ENCODE data around the gene FAM83G.

DNA sequence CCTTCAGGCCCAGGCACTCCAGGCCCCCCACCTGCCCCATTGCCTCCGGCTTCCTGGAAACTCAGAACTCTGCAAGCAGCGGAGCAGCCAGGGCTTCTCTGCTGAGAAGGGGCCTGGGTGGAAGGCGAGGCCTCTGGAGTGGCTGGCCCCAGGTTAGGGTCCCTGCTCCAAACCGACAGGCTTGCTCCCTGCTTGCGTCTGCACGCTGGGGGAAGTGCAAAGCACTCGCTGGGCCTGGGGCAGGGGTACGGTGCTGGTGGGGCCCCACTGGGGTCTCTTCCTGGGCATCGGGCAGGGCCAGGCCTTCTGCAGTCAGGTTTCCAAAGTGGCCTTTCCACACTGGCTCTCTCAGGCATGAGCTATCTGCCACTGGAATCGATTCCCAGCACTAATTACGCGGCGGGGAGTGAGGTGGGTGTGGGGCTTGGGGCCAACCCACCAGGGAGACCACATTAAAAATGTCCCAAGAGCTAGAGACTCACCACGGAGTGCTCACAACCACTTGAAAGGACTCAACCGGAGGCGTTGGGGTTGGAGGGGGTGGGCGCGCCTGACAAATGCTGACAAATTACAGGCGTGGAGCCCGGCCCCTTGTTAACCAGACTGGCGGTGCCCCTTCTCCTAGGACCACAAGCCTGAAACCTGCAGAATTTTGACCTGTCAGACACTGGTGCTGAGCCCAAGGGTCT lies 17.9 kb downstream of the FAM83G start:
- no peak for TF ChIP-seq POLR2A (IDR thresholded peaks at IDR 0.05; ENCODE audit: low read length)
- no peak for TF ChIP-seq GATA1 (IDR thresholded peaks at IDR 0.05; ENCODE audit: low read depth, low read length)
